Stimulated activated CD4-positive, alpha-beta T cell treated with anti-CD3 and anti-CD28 coated beads, TNF-alpha, amount 100 ng/mL, for 24 hours (primary cell): Measurements from ENCODE around the gene ARL5A.

Experiments used
- DNase-seq, 3 experiments: peaks; one replicate each; pipeline ENCODE4 v3.0.0-alpha.2; 2020; ENCODE audit warnings: low read depth in 3 of 3

The ARL5A gene

DNA sequence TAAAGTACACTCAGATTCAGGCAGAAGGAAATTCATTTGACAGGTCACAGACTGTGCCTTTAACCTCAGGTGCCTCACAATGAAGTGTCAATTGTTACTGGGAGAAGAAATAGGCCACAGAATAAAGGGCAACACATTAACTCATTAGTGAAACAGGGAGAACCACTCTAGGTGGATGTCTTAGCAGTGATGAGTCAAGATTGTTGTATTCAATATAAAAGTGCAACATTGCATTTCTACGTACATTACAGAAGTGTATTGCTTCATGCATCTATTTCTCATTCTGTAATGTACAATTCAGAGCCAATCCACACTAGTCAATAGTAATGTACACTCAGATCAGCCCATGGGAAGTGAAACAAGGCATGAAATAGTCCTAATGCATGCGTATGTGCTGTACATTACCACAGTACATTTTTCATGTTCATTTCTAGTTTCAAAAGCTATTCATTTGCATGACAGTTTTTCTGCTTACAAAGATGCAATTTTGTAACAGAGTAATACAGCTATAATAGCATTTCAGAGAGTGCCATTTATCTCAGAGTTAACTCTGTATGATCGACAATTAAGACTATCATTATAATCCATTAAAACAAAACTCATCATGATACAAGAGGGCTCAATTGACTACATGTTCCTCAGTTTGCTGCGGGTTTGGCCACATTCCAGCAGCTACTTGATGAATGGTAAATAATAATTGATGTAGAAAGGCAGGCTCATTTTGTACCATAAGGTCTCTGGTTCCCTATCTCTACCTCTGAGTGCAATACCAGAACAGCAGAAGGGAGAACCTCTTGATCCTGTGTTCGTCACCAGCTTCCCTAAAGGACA, 12.2 kb upstream of the ARL5A start:
- DNase-seq = no peak

DNA sequence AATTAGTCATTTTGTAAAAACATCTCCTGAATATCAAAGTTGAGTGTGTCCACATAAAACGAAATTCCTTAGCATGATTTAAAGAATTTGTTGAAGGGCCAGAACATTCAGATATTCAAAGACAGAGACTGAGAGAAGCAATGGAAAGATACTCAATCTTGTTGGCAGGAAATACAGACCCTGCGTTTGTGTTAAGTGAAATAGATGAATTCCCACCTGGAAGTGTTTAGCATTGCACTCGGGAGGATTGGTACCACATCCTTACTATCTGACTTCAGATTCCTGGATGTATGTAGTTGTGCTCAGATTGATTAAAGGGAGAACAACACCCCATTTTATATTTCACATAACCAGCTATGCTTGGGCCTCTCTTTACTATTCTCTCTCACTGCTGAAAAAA, 9.7 kb upstream of the ARL5A start:
- no peak for DNase-seq

DNA sequence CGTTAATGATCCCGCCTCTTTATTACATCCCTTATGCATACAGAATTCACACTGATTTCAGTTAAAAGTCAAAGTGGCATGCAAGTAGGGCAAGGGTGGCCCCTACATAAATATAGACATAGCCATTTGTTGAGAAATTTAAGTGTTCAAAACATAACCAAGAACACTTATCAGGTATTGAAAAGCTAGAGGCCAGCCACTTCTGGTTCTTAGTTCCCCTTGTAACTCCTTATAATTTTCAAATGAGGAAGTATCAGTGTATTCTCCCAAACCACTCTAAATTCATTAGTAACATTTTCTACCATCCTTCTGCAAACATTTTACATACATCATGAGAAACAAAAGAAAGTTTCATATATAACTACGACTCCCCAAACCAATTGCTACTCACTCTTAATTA, 5.8 kb upstream of the ARL5A start:
- no peak for DNase-seq

DNA sequence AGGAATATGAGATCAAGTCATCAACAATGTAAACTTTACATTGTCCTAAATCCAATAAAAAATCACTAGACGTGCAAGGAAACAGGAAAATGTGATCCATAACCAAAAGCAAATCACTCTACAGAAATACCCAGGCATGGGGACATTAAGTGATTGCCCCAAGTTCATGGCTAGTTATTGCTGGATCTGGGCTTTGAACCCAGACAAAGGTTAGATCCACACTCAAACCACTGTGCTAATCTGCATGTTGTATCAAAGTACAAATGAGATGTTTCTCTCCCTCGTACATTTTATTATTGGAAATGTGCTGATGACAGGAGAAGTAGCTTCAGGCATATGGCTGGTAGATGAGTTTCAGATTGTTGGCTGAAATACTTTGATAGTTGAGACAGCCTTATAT, 2.7 kb upstream of the ARL5A start:
- DNase-seq = no peak

DNA sequence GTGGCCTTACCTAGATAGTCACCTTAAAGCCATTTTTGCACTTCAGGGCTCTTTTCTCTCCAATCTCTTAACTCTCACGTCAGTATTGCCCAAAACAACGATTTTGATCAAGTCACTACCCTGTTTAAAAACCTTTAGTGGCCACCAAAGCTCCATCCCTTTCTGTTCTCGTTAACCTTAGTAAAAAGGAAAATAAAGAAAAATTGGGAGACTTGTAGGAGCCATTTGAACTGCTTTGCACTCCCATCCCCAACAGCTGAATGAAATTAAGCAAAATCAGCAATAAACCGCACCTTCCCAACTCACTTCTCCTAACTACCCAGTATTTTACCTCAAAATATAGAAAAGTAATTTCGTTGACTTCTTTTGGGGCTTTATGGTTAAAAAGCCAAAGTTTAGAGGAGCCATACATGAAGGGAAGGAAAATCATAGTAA, 686 bp upstream of the ARL5A start:
- DNase-seq = no peak

DNA sequence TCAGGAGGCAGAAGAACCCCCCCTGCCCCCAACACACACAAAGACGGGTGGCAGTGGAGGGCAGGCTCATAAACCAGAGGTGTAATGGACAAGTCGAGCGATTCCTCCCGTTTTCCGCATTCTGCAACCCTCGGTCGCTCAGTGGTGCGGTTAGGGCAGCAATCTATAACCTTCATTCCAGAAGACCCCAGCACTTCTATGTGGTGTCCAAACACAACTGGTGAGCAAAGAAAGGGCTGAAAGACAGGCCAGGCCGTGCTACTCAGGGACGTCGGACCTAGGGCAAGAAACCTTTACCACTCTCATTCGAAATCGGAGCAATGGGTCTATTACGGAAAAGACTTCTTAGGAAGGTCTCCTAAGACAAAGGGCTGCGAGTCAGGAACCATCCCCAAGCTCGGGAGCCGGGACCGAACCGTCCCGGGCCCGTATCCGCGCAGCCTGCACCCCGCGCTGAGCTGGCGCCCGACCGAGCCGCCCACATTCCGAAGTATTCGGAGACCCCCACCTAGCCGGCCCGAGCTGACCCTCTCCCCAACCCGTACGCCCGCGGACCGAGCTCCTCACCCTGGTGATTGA, 568 bp downstream of the ARL5A start:
- DNase-seq = peak in 2 of 3 experiments; percentile 4 to 28

DNA sequence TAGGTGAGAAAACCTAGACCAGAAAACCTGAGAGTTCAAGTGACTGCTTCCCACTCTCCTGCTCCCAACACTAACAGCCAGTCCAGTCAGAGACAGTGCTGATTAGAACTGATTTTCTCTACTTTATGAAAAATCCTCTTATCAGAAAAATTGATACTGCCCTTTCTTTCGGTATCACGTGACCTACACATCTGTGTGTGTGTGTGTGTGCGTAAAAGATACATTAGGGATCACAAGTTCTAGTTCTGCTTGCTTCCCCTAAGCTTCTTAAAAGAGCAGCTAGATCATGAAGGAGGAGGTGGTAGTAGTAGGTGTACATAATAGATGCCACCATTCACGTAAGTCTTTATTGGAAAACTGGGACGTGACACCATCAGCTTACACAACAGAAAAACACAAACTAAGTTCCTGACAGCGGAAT, 1.5 kb downstream of the ARL5A start:
- no peak for DNase-seq

DNA sequence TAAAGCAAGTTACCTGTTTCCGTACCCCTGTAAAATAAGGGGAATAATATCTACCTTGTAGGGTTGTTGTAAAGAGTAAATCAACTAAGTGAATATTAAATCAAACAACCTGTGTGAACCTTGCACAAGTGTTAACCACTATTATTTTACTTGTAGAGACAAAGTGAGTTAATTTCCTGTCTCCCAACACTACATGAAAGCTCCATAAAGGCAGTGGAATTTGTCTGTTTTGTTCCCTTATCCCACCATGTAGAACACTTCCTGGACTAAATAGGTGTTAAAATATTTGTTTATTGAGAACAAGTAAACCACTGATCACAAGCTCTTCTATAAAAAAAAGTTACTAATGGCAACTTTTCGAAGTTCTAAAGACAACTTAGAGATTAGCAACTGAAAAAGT, 3.3 kb downstream of the ARL5A start:
- no peak for DNase-seq

DNA sequence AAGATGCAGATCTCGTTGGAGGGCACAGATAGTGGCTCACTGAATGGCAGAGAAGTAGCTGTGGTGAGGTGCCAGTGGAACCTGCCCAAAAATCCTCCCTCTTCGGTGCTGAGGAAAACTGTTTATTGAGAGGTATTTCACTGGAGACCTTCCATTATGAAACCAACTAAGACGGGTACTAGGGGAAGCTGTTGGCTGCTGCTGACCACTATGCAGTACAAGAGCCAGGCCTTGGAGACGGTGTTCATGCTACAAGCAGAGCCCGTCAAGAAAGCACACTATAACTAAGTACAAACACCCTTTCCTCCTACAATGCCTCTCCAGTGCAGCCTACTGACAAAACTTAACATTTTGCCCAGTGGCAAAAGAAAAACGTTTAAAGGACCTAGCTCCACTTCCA, 4.6 kb downstream of the ARL5A start:
- no peak for DNase-seq

DNA sequence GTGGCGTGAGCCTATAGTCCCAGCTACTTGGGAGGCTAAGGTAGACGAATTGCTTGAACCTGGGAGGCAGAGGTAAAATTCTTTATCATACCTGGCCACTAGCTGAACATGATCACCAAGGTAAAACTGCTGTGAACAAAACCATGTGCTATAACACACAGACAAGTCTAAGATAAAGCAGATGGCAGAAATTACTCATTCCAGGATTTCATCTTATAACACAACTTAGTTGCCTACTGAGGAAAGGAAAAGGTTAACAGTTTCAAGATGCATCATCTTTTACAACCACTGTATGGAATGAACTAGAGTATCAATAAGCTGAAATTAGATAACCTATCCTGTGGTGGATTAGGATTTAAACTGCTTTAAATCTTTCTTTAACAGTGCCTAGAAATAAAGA, 8.3 kb downstream of the ARL5A start:
- no peak for DNase-seq

DNA sequence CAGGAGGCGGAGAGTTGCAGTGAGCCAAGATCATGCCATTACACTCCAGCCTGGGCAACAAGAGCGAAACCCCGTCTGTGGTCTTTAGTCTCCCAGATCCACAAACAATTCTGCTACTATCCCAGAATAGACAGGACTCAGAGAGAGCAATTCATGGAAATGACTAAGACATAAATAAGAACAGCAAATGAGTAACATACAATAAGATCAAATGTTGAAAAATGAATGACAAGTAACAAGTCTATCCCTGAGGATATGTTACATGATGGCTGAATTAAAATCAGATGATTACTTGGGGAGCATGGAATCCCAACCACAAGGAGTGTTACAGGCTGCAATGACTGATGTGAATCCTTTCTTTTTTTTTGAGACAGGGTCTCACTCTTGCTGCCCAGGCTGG, 10.3 kb downstream of the ARL5A start:
- no peak for DNase-seq

DNA sequence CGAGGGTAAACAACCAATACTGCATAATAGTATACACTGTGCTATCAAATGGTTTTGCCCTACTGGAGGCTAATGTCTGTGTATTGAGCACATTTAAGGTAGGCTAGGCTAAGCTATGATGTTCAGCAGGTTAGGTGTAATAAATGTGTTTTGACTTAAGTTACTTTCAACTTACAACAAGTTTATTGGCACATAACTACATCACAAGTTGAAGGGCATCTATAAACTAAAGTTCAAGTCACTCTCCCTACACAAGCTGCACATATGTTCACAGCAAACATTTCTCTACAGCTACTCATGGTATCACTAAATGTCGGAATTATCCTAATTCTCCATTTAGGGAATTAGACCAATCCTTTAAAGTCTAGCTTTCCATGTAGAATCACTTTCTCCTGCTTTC, 11.4 kb downstream of the ARL5A start:
- DNase-seq = no peak

DNA sequence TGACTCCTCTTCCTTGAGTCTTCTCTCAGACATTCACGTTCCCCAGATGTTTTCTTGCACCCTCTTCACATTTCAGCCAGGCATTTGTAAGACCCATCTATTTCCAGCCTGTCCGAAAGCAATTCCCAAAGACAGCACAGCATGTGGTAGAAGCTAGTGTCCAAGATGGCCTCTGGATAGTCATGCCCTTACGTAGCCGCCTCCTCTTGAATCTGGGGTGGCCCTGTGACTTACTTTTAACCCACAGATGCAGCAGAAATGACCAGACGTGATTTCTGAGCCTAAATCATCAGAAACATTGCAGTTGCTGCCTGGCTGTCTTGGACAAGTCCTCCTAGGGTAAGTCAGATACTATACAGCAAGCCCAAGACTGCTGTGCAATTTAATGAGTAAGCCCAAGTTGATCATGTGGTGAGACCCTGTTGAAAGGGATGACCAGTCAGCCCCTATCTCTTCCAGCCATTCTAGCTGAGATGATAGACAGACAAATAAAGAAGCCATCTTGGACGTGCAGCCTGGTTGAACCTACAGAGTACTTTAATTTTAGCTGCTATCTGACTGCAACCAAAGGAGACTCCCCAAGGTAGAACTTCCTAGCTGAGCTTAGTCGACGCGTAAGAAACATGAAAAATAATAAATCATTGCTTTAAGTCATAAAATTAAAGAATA, 12.3 kb downstream of the ARL5A start:
- no peak for DNase-seq

DNA sequence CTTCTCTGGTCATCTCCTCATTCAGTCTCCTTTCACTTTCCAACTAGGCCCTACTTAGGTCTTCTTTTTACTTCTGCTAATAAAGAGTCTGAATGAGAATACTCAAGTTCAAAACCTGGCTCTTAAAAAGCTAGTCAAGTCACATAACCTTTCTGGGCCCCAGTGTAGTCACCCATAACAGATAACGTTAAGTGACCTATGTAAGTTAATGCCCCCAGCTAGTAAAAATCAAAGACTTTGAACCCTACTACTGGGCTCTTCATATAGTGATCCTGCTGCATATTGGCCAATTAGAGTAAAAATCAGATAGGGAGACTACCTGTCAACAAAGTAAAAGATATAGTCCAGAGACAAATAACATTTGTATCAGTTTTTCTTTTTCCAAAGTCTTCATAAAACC, 17.7 kb downstream of the ARL5A start:
- DNase-seq = no peak

DNA sequence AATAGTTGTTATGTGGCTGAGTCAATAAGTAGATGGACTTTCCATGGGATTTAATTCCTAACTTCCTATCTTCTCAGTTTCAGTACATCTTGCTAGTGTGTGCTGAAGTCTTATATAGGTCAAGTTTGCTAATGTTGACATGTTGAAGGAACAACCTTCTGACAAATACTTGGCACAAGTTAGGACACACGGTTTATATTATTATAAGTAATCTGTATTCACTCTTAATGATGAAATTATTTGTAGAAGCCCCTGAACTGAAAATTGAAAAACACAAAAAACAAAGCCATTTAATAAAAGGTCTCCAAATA, 19.2 kb downstream of the ARL5A start:
- DNase-seq = no peak

DNA sequence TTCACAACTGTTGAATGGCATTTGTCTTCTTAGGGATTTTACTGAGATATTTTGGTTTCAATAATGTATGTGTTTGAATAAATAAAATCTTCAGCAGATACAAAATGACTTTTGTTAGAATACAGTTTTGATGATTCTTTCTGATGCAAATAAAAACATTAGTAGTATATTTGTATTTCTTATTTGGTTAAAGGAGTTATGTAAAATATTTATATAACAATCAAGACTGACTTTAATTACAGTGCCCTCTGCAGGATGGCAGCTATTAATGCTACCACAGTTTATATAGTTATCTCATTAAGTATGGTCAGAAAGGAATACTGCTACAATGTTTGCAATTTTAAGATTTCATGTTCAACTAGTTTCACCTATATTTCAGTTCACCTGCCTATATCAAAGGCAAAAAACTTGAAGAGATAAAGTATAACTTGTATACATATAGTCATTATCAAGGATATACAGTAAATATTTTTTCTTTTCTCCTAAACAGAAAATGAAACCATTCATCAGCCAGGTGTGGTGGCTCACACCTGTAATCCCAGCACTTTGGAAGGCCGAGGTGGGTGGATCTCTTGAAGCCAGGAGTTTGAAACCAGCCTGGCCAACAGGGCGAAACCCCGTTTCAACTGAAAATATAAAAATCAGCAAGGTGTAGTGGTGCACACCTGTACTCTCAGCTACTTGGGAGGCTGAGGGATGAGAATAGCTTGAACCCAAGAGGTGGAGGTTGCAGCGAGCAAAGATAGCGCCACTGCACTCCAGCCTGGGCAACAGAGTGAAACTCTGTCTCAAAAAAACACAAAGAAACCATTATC, 19.8 kb downstream of the ARL5A start:
- DNase-seq = no peak

DNA sequence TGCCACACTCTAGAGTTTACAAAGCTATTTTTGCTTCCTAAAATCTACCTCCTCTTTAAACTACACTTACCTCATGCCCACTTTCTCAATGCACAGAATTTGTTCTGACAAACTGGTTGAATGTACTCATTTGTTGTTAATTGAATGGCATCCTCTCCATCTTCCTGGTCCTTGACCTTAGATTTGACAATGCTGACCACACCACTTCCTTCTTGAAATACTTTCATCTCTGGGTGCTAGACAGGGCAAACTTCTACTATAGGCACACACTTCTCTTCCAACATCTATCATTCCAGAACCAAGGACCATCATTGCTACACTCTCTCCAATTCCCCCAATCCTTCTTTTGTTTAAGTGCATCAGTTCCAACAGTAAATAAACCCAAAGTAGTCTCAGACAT, 22.3 kb downstream of the ARL5A start:
- no peak for DNase-seq

DNA sequence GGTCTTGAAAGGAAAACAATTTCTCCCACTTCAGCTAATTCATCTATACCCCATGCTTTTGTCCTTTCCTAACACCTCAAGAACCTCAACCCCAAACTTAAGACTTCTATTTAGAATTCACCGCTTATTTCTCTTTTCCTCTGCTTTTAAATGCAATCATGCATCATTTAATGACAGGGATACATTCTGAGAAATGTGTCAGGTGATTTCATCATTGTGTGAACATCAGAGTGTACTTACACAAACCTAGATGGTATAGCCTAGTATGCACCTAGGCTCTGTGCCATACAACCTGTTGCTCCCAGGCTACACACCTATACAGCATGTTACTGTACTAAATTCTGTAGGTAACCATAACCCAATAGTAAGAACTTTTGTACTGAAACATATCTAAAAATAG, 22.9 kb downstream of the ARL5A start:
- no peak for DNase-seq

DNA sequence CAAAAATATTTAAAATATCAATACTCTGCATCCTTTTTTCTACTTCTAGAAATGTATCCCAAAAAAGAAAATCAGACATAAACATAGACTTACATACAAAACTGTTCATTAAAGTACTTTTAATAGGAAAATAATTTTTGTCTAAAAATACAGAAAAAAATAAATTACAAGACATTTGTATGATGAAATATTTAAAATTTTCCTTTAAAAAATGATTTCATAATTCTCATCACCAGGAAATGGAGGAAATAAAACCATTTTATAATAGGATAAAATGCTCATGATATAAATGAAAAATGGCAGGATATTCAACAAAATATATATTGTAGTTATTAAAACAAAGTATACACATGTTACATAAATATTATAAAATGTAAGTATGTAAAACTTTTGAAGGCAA, 24.4 kb downstream of the ARL5A start:
- DNase-seq = no peak

DNA sequence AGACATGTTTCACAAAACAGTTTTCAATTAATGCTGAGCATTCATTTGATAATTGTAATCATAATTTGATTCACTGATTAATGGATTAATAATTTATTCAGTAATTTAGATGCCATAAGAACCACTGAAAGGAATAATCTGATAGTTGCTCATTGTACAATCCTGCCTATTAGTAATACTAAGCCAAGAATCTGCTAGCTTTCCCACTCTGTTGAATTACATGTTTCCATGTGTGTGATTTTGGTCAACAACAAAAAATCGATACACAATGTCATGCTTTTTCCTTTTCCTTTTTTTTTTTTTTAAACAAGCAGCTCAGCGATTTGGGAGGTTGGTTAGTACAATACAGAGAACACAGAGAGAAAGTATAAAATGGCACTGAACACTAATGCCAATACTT, 25.9 kb downstream of the ARL5A start:
- no peak for DNase-seq

DNA sequence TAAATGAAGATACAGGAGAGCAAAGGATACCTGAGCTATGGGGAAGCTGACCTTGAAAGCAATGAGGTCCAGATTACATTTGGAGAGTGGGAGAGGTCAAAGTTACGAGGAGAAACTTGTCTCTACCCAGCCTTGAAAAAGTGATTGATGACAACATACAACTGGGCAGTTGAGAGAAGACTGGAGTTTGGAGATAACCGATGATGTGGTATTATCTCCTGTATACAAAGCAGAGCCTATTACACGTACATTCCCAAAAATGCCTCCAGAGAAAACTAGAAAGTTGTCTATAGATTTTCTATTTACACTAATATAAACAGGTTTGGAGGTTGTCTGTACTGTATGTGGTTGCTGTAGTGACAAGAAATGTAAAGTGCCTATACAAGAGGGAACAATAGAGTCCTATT, 28.3 kb downstream of the ARL5A start:
- no peak for DNase-seq

DNA sequence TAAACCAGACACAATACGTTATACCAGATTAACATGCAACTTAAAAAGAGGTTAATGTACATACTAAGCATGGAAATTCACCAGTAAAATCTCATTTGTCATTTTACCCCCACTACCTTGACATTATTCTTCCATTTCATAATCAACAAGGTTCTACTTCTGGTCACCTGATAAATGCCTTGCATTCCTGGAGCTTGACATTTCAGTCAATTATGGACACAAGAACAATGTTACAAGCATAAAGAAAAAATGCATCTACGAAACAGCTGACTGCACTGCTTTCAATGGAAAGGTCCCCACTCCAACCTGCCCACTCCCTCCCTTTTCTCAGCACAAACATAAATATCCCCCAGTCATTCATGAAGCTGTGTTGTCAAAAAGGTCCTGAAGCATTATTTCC, 31.4 kb downstream of the ARL5A start:
- no peak for DNase-seq
